Testis (tissue), 3 donors: ENCODE data around the gene CORO2B. TPM values are rescaled to one million over a fixed set of nuclear protein-coding genes. Genes with fewer than 3 reads are reported as not detected.

Experiments used
- DNase-seq: peaks from one replicate; pipeline ENCODE4 v3.0.0-alpha.2; 2019
- H3K27ac ChIP-seq, 2 donors: fragments of 200-600 bp; sonication (generic); one replicate each; pipeline ENCODE4 v1.5.1; 2019
- H3K27me3 ChIP-seq: fragments of 200-600 bp; sonication (generic); one replicate; pipeline ENCODE4 v1.5.1; 2019
- H3K36me3 ChIP-seq: fragments of 200-600 bp; sonication (generic); one replicate; pipeline ENCODE4 v1.5.1; 2017; ENCODE audit warnings: low read depth; ENCODE audit errors: missing control alignments
- H3K4me1 ChIP-seq: fragments of 200-600 bp; sonication (generic); one replicate; pipeline ENCODE4 v1.5.1; 2019
- H3K4me3 ChIP-seq, 2 donors: fragments of 200-600 bp; sonication (generic); one replicate each; pipeline ENCODE4 v1.5.1; 2017 to 2019
- H3K9me3 ChIP-seq: fragments of 200-600 bp; sonication (generic); one replicate; pipeline ENCODE4 v1.5.1; 2017
- POLR2A ChIP-seq: fragments of 450-650 bp; IDR thresholded peaks from one replicate; pipeline ENCODE4 v1.6.1; 2017; ENCODE audit warnings: antibody characterized with exemption, mild to moderate bottlenecking, moderate library complexity
- WGBS, 2 donors: methylation state at CpG; one replicate each; pipeline ENCODE4 v1.1.5; 2018; 5-methylcytosine and 5-hydroxymethylcytosine counted together
- intact Hi-C: fragments of 100-400 bp; cut with DNase I; formaldehyde crosslinking; loops from one replicate; pipeline ENCODE4 v1.15.1; 2023; ENCODE audit warnings: low total_unique reads
- polyA plus RNA-seq: library from polyadenylated mRNA; stranded (reverse); fragments of 350-450 nt; fragmentation: Illumina TruSeq; extraction: RNeasy Lipid Tissue Mini Kit (QIAGEN cat#74804); gene quantifications from one replicate; pipeline ENCODE4 v1.2.3, GENCODE V29; 2014; ENCODE audit warnings: low read depth, low replicate concordance; ENCODE audit not compliant: insufficient read depth
- total RNA-seq, 2 donors: library from RNA; depleted of rRNA; stranded (reverse); fragments of >200 nt; gene quantifications; one replicate each; pipeline ENCODE4 v1.2.3, GENCODE V29; 2016
- TF ChIP-seq, protein P1 (sequence below), 3 experiments: fragments of 450-650 bp in 2 of 3; fragments of 200-600 bp in 1 of 3; sonication (generic) in 1 of 3; IDR thresholded peaks; one replicate each; pipeline ENCODE4 v1.5.1; 2016 to 2019; ENCODE audit warnings: antibody characterized with exemption in 3 of 3, mild to moderate bottlenecking in 2 of 3, moderate library complexity in 1 of 3

Gene CORO2B
- total and polyA plus RNA-seq, 3 donors from 2014 or later, result 1.4 to 4.3 (median 2.2) TPM

DNA sequence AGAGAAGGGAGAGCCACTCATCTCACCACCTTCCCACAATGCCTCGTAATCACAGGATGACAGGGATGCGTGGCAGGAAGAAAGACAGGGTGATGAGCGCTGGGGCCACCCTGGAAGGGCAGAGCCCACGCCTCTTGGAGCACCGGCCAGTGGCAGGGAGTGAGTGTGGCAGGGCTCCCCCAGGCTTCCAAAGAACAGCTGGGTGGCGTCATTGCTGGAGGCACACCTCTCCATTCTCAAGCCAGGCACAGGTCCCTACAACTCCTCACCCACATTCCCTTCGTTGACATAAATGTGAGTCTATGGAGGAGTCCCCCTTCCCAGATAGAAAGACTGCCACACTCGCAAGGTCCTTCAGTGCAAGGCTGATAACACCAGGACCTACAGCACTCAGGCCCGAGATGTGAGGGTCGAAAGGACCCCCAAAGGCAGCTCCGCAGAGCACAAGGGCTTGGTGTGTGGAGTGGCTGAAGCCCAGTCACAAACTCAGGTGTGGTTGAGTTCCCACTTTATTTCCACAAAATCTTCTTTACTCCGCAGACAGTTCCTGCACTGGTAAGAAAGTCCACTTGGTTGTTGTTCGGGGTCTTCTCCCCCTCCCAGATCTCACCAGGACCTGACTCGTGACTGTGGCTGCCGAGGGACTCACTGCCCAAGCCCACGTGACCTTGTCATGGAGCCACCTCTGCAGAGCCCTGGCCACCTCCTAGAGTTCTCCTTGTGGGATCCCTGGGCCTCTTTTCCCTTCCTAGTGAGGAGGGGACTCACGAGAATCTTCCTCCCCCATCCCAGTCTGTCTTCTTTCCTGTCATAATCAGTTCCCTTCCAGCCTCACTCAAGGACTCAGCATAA is 22.4 kb upstream of the CORO2B start:
- no peak for DNase-seq
- Histone ChIP-seq H3K27ac (no peak overlapping the region), H3K9me3 (no peaks in the 10 kb centered on the region), H3K36me3 (no peaks in the 10 kb centered on the region), H3K4me3 (no peak overlapping the region), H3K4me1 (no peaks in the 10 kb centered on the region), H3K27me3 (no peaks in the 10 kb centered on the region)
- TF ChIP-seq POLR2A, result no peak
- TF ChIP-seq, protein P1, sequence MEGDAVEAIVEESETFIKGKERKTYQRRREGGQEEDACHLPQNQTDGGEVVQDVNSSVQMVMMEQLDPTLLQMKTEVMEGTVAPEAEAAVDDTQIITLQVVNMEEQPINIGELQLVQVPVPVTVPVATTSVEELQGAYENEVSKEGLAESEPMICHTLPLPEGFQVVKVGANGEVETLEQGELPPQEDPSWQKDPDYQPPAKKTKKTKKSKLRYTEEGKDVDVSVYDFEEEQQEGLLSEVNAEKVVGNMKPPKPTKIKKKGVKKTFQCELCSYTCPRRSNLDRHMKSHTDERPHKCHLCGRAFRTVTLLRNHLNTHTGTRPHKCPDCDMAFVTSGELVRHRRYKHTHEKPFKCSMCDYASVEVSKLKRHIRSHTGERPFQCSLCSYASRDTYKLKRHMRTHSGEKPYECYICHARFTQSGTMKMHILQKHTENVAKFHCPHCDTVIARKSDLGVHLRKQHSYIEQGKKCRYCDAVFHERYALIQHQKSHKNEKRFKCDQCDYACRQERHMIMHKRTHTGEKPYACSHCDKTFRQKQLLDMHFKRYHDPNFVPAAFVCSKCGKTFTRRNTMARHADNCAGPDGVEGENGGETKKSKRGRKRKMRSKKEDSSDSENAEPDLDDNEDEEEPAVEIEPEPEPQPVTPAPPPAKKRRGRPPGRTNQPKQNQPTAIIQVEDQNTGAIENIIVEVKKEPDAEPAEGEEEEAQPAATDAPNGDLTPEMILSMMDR (IDR thresholded peaks at IDR 0.05), result no peak
- 85 to 93% methylated on average over 15 to 17 of the region's 17 CpGs for WGBS, 2 donors
- intact Hi-C loops, result loop anchor here (5.0 to 10.0 kb wide), 2 partner anchors 116 to 318 kb away; no protein-coding TSS in a partner anchor

DNA sequence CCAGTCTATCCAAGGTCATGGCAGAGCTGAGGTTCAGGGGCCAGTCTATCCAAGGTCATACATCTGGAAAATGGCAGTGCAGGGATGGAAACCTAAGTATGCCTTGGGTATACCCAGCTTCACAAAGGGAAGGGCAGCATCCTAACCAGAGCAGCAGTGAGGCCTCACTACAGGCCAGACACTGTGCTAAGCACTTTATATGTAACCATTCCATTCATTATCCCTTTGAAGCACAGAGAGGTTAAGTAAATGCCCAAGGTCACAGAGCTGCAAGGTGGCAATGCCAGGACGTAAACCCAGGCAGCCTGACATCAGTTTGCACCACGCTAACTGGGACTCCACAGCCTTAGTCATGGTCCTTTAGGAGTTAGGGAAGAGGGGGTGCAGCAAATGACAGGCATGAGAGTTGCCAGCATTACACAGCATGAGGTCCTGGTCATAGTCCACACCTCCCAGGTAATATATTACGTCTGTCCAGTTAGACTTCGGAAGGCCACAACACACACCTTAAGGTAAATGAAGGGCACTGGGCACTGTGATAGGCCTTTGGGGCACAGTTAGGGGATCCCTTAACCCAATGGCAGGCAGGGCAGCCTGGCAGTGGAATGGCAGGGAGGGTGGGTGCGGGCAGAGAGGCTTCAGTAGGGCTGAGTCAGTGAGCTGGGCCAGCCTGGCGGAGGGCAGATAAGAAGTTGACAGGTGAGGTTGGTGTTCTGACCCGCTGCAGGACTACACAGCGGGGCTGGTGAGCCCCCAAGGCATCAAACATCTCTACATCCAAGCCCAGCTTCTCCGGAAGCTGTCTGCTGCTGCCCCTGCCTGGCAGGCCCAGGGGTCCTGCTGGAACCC is 21.1 kb upstream of the CORO2B start:
- Histone ChIP-seq H3K9me3 (no peaks in the 10 kb centered on the region), H3K4me3 (no peak overlapping the region), H3K4me1 (no peaks in the 10 kb centered on the region), H3K36me3 (no peaks in the 10 kb centered on the region), H3K27me3 (no peaks in the 10 kb centered on the region), H3K27ac (no peak overlapping the region)
- no peak for DNase-seq
- intact Hi-C loops, result loop anchor here (5.0 to 10.0 kb wide), 2 partner anchors 115 to 317 kb away; no protein-coding TSS in a partner anchor
- TF ChIP-seq, protein P1 (IDR thresholded peaks at IDR 0.05), result no peak
- TF ChIP-seq POLR2A, result no peak
- WGBS, 2 donors, result 90 to 91% methylated on average over 6 to 9 of the region's 9 CpGs

GRCh38 chr15:68558318-68559305 is 20.2 kb upstream of the CORO2B start:
- Histone ChIP-seq H3K9me3 (no peaks in the 10 kb centered on the region), H3K36me3 (no peaks in the 10 kb centered on the region), H3K27me3 (no peaks in the 10 kb centered on the region), H3K4me3 (peak overlapping the region; percentile 45 to 51), H3K4me1 (no peaks in the 10 kb centered on the region), H3K27ac (no peak overlapping the region)
- intact Hi-C loops, result loop anchor here (5.0 to 10.0 kb wide), 2 partner anchors 114 to 316 kb away; no protein-coding TSS in a partner anchor
- TF ChIP-seq, protein P1 (IDR thresholded peaks at IDR 0.05), result no peak
- TF ChIP-seq POLR2A, result no peak
- 46 to 48% methylated on average over 30 of the region's 30 CpGs for WGBS, 2 donors
- DNase-seq, result no peak
